Glutamatergic neuron (in vitro differentiated cells): Measurements from ENCODE around the gene NOP53. TPM values are rescaled to one million over a fixed set of nuclear protein-coding genes. Genes with fewer than 3 reads are reported as not detected.

Source experiments
- DNase-seq: peaks from one replicate; pipeline ENCODE4 v3.0.0; 2022
- H3K27ac Mint-ChIP-seq: one replicate; pipeline ENCODE4 v1.8.0; 2020; ENCODE audit warnings: mild to moderate bottlenecking, mixed read lengths, inconsistent platforms; ENCODE audit not compliant: unreplicated experiment
- H3K27me3 Mint-ChIP-seq: one replicate; pipeline ENCODE4 v1.8.0; 2020; ENCODE audit warnings: mild to moderate bottlenecking, moderate library complexity, mixed read lengths, inconsistent platforms; ENCODE audit not compliant: unreplicated experiment
- H3K36me3 Mint-ChIP-seq: one replicate; pipeline ENCODE4 v1.8.0; 2020; ENCODE audit warnings: mild to moderate bottlenecking, mixed read lengths, inconsistent platforms; ENCODE audit not compliant: unreplicated experiment
- H3K4me1 Mint-ChIP-seq: one replicate; pipeline ENCODE4 v1.8.0; 2020; ENCODE audit warnings: mild to moderate bottlenecking, low read depth, mixed read lengths, inconsistent platforms; ENCODE audit not compliant: unreplicated experiment
- H3K4me3 Mint-ChIP-seq: one replicate; pipeline ENCODE4 v1.8.0; 2020; ENCODE audit warnings: mild to moderate bottlenecking, mixed read lengths, inconsistent platforms; ENCODE audit not compliant: unreplicated experiment
- H3K9me3 Mint-ChIP-seq: one replicate; pipeline ENCODE4 v1.8.0; 2020; ENCODE audit warnings: mild to moderate bottlenecking, moderate library complexity, mixed read lengths, inconsistent platforms; ENCODE audit not compliant: unreplicated experiment
- total RNA-seq: library from RNA; stranded (reverse); fragmentation: NEBNext Ultra II Directional; extraction: Animal tissue kit (Norgen Biotek cat#: 25700); gene quantifications from one replicate; pipeline ENCODE4 v1.2.1, GENCODE V29; 2021; ENCODE audit not compliant: unreplicated experiment
- TF ChIP-seq, protein P1 (sequence below): fragments of 200-600 bp; sonication (generic); IDR thresholded peaks from one replicate; pipeline ENCODE4 v1.5.0; 2021; ENCODE audit not compliant: partially characterized antibody, unreplicated experiment

The NOP53 gene
- total RNA-seq, 1 donor from 2014 or later: 163 TPM

DNA sequence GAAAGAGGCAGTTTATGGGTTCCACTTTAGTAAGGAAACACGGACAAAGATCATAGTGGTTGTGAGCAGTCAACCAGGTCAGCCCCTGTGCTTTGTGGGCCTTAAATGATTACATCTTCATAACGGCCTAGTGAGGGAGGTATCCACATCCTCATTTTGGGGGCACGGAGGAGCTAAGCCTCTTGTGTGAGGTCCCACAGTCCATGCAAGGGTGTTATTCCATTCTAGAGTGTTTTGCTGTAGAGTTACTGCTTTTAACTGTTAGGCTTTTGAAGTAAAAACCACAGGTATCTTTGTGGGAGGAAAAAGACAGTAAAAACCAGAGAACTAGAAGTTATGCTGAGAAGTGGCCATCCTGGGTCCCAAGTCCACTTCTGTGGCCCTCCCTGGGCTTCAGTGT, 4.0 kb downstream of the NOP53 start:
- peak overlapping the region; percentile 76 for H3K27ac Mint-ChIP-seq
- TF ChIP-seq, protein P1, sequence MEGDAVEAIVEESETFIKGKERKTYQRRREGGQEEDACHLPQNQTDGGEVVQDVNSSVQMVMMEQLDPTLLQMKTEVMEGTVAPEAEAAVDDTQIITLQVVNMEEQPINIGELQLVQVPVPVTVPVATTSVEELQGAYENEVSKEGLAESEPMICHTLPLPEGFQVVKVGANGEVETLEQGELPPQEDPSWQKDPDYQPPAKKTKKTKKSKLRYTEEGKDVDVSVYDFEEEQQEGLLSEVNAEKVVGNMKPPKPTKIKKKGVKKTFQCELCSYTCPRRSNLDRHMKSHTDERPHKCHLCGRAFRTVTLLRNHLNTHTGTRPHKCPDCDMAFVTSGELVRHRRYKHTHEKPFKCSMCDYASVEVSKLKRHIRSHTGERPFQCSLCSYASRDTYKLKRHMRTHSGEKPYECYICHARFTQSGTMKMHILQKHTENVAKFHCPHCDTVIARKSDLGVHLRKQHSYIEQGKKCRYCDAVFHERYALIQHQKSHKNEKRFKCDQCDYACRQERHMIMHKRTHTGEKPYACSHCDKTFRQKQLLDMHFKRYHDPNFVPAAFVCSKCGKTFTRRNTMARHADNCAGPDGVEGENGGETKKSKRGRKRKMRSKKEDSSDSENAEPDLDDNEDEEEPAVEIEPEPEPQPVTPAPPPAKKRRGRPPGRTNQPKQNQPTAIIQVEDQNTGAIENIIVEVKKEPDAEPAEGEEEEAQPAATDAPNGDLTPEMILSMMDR: no peak
- peaks cover 4% of the 10 kb centered on the region for H3K36me3 Mint-ChIP-seq
- peaks cover 9% of the 10 kb centered on the region for H3K27me3 Mint-ChIP-seq
- no peak for DNase-seq
- H3K4me1 Mint-ChIP-seq: peaks cover 9% of the 10 kb centered on the region
- H3K4me3 Mint-ChIP-seq: no peak overlapping the region
- H3K9me3 Mint-ChIP-seq: peaks cover 3% of the 10 kb centered on the region

DNA sequence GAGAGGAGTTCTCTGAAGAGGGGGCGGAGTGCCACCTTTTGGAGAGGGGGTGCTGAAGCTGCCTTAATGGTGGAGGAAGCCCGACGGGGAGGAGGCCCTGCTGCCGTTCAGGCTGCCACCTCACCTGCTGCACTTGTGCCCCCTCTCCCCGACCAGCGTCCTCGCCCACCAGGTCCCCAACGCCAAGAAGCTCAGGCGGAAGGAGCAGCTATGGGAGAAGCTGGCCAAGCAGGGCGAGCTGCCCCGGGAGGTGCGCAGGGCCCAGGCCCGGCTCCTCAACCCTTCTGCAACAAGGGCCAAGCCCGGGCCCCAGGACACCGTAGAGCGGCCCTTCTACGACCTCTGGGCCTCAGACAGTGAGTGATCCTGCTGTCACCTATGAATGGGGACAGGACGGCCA, 5.4 kb downstream of the NOP53 start:
- peaks cover 4% of the 10 kb centered on the region for H3K36me3 Mint-ChIP-seq
- TF ChIP-seq, protein P1: no peak
- peaks cover 2% of the 10 kb centered on the region for H3K9me3 Mint-ChIP-seq
- peaks cover 9% of the 10 kb centered on the region for H3K4me1 Mint-ChIP-seq
- H3K27ac Mint-ChIP-seq: no peak overlapping the region
- H3K27me3 Mint-ChIP-seq: peaks cover 3% of the 10 kb centered on the region
- no peak overlapping the region for H3K4me3 Mint-ChIP-seq
- DNase-seq: no peak

DNA sequence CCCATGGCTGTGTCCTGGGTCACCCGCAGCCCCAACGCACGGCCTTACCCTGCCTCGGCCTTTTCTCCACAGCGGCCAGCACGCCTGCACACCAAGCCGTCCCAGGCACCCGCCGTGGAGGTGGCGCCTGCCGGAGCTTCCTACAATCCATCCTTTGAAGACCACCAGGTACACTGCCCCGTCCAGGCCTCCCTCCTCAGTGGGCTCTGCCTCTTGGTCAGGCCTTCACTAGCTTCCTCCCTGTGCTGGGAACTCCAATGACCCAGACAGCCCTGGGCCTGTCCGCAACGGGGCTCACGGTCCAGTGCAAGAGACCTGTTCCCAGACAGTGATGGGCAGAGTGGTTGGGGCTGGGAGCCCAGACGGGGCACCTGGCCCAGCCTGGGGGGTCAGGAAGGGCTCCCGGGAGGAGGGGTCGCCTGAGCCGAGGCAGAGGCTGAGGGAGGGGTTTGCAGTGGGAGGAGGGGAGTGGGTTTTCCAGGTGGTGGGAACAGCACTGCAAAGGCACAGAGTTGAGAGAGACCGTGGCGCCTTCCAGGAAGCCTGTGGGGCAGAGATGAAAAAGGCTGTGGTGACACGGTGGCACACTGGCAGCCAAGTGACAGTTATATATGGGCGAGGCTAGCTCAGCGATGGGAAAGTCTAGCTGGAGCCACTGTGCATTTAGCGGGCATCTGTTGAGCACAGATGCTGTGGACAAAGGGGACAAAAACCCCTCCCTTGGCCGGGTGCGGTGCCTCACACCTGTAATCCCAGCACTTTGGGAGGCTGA, 7.3 kb downstream of the NOP53 start:
- Mint-ChIP-seq H3K4me3 (no peak overlapping the region), H3K27me3 (peaks cover 3% of the 10 kb centered on the region), H3K9me3 (peaks cover 2% of the 10 kb centered on the region), H3K27ac (peak overlapping the region; percentile 44), H3K4me1 (peaks cover 9% of the 10 kb centered on the region), H3K36me3 (peaks cover 4% of the 10 kb centered on the region)
- TF ChIP-seq, protein P1: no peak
- no peak for DNase-seq

DNA sequence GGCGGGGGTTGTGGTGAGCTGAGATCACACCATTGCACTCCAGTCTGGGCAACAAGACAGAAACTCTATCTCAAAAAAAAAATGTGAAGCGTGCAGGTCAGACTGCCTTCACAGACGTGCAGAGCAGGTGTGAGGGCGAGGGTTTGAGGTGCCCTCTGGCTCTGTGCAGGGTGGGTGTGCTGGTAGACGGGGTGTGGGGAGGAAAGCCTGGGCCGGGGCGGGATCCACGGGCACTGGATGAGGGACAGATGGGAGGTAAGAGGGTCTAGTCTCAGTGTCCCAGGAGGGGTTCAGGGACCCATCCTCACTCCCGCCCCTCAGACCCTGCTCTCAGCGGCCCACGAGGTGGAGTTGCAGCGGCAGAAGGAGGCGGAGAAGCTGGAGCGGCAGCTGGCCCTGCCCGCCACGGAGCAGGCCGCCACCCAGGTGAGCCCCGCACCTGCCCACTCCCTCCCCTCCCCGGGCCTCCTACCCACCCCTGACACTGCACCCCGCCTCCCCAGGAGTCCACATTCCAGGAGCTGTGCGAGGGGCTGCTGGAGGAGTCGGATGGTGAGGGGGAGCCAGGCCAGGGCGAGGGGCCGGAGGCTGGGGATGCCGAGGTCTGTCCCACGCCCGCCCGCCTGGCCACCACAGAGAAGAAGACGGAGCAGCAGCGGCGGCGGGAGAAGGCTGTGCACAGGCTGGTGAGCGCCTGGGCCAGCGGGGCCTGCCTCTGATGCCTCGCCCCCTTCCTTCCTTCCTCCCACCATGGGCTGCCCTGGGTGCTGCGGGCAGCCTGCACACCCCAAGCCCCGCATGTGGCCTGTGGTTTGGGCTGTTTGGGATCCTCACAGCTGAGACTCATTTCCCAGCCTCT, 9.1 kb downstream of the NOP53 start:
- DNase-seq: no peak
- Mint-ChIP-seq H3K4me1 (peaks cover 9% of the 10 kb centered on the region), H3K36me3 (peaks cover 10% of the 10 kb centered on the region), H3K9me3 (peaks cover 4% of the 10 kb centered on the region), H3K4me3 (no peak overlapping the region), H3K27me3 (peaks cover 3% of the 10 kb centered on the region), H3K27ac (peak overlapping the region; percentile 44)
- TF ChIP-seq, protein P1: no peak
